Right lobe of liver (tissue), 4 donors: Measurements from ENCODE around the gene HBQ1.
"Not testable (repeated sequence)": the region's sequence is repeated elsewhere in the genome, so short reads cannot be mapped to it uniquely, and the experiment has no call there.

Source experiments
- CTCF ChIP-seq, 4 donors: fragments of 200-600 bp in 3 of 4; fragments of 450-650 bp in 1 of 4; IDR thresholded peaks; one replicate each; pipeline versions ENCODE4 v1.5.1 to v1.8.0; 2016 to 2022; ENCODE audit warnings: antibody characterized with exemption in 4 of 4, mild to moderate bottlenecking in 2 of 4
- POLR2A ChIP-seq: fragments of 450-650 bp; IDR thresholded peaks from one replicate; pipeline ENCODE4 v1.6.1; 2017; ENCODE audit warnings: antibody characterized with exemption, mild to moderate bottlenecking
- donor health status: DM: no; HTN: no; CAD: no.
- donor health status: DM: no; HTN: no; CAD: no.
- donor health status: DM: no; HTN: yes; CAD: no.

GRCh38 chr16:153129-153521, 27.1 kb upstream of the HBQ1 start:
- TF ChIP-seq POLR2A; CTCF (IDR thresholded peaks at IDR 0.05): not testable (repeated sequence)
